PC-9 (cell line): ENCODE results near the gene SLC7A4. TPM values are rescaled to one million over a fixed set of nuclear protein-coding genes. Genes with fewer than 3 reads are reported as not detected.

Experiments used
- BruUV-seq: library from RNA; stranded (reverse); fragments of 400-500 nt; replicated peaks from 2 replicates; lab custom pipeline; 2021; lab: Mats Ljungman, UMichigan
- CTCF ChIA-PET: fragments of 300-600 bp; sonication (Branson Sonifier 250); formaldehyde crosslinking; loops from one replicate; lab custom pipeline; 2022; ENCODE audit warnings: antibody characterized with exemption; lab: Charles Lee
- POLR2A ChIA-PET: fragments of 300-600 bp; sonication (Branson Sonifier 250); formaldehyde crosslinking; loops from one replicate; lab custom pipeline; 2022; ENCODE audit warnings: antibody characterized with exemption; ENCODE audit not compliant: unreplicated experiment; lab: Charles Lee
- DNase-seq, 2 experiments: peaks; one replicate each; pipeline versions ENCODE4 v3.0.0 to v3.0.0-alpha.2; 2015 to 2022; ENCODE audit warnings: mixed read lengths in 1 of 2
- H2AFZ ChIP-seq: fragments of 200-600 bp; sonication (generic); 2 replicates; pipeline ENCODE4 v1.8.1; 2017; ENCODE audit warnings: antibody characterized with exemption
- H3F3A ChIP-seq: fragments of 200-600 bp; sonication (generic); 2 replicates; pipeline ENCODE4 v1.8.1; 2017; ENCODE audit warnings: antibody characterized with exemption, mild to moderate bottlenecking, low read depth; ENCODE audit not compliant: insufficient read depth
- H3K27ac ChIP-seq: fragments of 200-600 bp; sonication (generic); 2 replicates; pipeline ENCODE4 v1.6.1; 2016; ENCODE audit warnings: mixed run types
- H3K27me3 ChIP-seq: fragments of 200-600 bp; sonication (generic); 2 replicates; pipeline ENCODE4 v1.6.1; 2016; ENCODE audit warnings: low read depth, mixed run types; ENCODE audit not compliant: insufficient read depth
- H3K36me3 ChIP-seq: fragments of 200-600 bp; sonication (generic); 2 replicates; pipeline ENCODE4 v1.6.1; 2016; ENCODE audit warnings: low read depth, mixed run types
- H3K4me1 ChIP-seq: fragments of 200-600 bp; sonication (generic); replicated peaks from 2 replicates; pipeline ENCODE4 v1.6.1; 2016; ENCODE audit warnings: mixed run types; ENCODE audit not compliant: insufficient read depth
- H3K4me2 ChIP-seq: fragments of 200-600 bp; sonication (generic); 2 replicates; pipeline ENCODE4 v1.6.1; 2017; ENCODE audit warnings: mixed run types
- H3K4me3 ChIP-seq: fragments of 200-600 bp; sonication (generic); 2 replicates; pipeline ENCODE4 v1.6.1; 2016; ENCODE audit warnings: mixed run types
- H3K79me2 ChIP-seq: fragments of 200-600 bp; sonication (generic); 2 replicates; pipeline ENCODE4 v1.6.1; 2017; ENCODE audit warnings: low read depth, mixed run types
- H3K9me2 ChIP-seq: fragments of 200-600 bp; sonication (generic); 2 replicates; pipeline ENCODE4 v1.8.1; 2017; ENCODE audit warnings: mild to moderate bottlenecking; ENCODE audit not compliant: insufficient read depth
- H3K9me3 ChIP-seq: fragments of 200-600 bp; sonication (generic); 2 replicates; pipeline ENCODE4 v1.8.1; 2016; ENCODE audit warnings: low read depth; ENCODE audit not compliant: insufficient read depth
- H4K20me1 ChIP-seq: fragments of 200-600 bp; sonication (generic); 2 replicates; pipeline ENCODE4 v1.8.1; 2017; ENCODE audit not compliant: insufficient read depth
- CTCF ChIP-seq: fragments of 200-600 bp; sonication (generic); conservative IDR thresholded peaks from 2 replicates; pipeline ENCODE4 v1.6.1; 2017; ENCODE audit warnings: mixed run types, antibody characterized with exemption, mild to moderate bottlenecking, moderate library complexity
- EZH2 ChIP-seq: fragments of 200-600 bp; sonication (generic); IDR thresholded peaks from 2 replicates; pipeline ENCODE4 v1.8.0; 2017; ENCODE audit warnings: antibody characterized with exemption, low read depth
- intact Hi-C: fragments of 100-400 bp; cut with micrococcal nuclease; formaldehyde crosslinking; loops from one replicate; pipeline ENCODE4 v1.10.0; 2022; ENCODE audit not compliant: unreplicated experiment
- total RNA-seq: library from RNA; stranded (reverse); gene quantifications from 2 replicates; pipeline ENCODE4 v1.2.3, GENCODE V29; 2021

Gene SLC7A4
- total RNA-seq, 1 experiment from 2014 or later, result not detected

DNA sequence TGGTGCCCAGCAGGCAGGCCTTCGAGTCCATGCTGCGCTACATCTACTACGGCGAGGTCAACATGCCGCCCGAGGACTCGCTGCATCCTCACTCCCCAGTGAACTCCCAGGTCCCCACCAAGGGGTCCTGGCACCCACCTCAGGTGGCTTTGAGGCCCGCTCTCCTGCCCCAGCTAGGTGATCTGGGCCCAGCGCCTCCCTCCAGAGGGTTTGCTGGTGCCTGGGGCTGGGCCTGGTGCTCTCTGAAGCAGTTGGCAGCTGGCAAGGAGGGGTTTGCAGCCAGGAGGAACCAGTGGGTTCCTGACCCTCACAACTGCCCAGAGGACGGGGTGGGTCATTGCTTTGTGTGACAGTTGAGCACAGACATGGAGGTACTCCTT lies 36.3 kb downstream of the SLC7A4 start:
- Histone ChIP-seq H3K79me2 (peaks cover 11% of the 10 kb centered on the region), H3K36me3 (no peaks in the 10 kb centered on the region), H3K4me2 (no peak overlapping the region), H3K9me3 (no peaks in the 10 kb centered on the region), H3K4me3 (no peak overlapping the region), H2AFZ (no peak overlapping the region), H3F3A (no peaks in the 10 kb centered on the region), H4K20me1 (no peaks in the 10 kb centered on the region), H3K27ac (no peak overlapping the region), H3K27me3 (no peaks in the 10 kb centered on the region), H3K9me2 (no peaks in the 10 kb centered on the region), H3K4me1 (no peaks in the 10 kb centered on the region)
- CTCF ChIA-PET, result interaction anchor here (0.6 kb wide), 1 partner anchor 164 kb away, joined by 4 read pairs; no protein-coding TSS in a partner anchor
- BruUV-seq, result no TSS peak
- no peak for DNase-seq
- intact Hi-C loops, result no loop called here
- POLR2A ChIA-PET, result interaction anchor here (0.6 kb wide), 1 partner anchor 115 kb away, joined by 10 read pairs; no protein-coding TSS in a partner anchor
- no peak for TF ChIP-seq CTCF
- no peak for TF ChIP-seq EZH2

DNA sequence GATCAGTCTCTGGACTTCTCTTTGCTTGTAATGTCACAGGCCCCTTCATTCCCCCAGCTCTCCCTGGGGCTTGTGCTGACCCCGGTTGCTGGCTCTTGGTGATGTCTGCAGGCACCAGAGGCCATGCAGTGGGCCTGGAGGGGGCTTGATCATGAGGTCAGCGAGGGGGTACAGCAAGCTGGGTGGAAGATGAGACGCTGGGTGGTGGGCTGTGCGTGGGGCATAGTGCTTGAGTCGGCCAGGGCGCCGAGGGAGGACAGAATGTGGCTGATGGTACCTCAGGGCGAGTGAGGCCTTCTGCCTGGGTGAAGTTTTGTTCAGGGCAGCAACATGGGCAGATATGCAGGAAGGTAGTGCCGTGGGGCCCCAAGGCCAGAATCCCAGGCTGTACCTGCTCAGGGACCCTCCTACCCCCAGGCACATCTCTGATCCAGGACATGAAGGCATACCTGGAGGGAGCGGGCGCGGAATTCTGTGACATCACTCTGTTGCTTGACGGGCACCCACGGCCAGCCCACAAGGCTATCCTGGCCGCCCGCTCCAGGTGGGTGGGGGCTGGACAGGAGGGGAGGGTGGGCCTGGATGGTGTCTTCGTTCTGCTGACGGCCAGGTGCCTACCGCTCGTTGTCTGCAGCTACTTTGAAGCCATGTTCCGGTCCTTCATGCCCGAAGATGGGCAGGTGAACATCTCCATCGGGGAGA lies 36.9 kb downstream of the SLC7A4 start:
- Histone ChIP-seq H3K4me2 (no peak overlapping the region), H3K79me2 (peaks cover 5% of the 10 kb centered on the region), H3K4me3 (no peak overlapping the region), H3K9me3 (no peaks in the 10 kb centered on the region), H3K4me1 (no peaks in the 10 kb centered on the region), H3K36me3 (no peaks in the 10 kb centered on the region), H2AFZ (no peak overlapping the region), H3K27ac (no peak overlapping the region), H4K20me1 (no peaks in the 10 kb centered on the region), H3F3A (no peaks in the 10 kb centered on the region), H3K27me3 (no peaks in the 10 kb centered on the region), H3K9me2 (no peaks in the 10 kb centered on the region)
- ChIA-PET POLR2A (no interaction called here), CTCF (interaction anchor here (0.6 kb wide), 1 partner anchor 164 kb away, joined by 4 read pairs; no protein-coding TSS in a partner anchor)
- intact Hi-C loops, result no loop called here
- BruUV-seq, result no TSS peak
- TF ChIP-seq CTCF (no peak), EZH2 (no peak)
- no peak for DNase-seq

- no TSS peak for BruUV-seq
Measured at GRCh38 chr22:20994902-20995241, 37.5 kb downstream of the SLC7A4 start.

More at GRCh38 chr22:20994902-20995241, 37.5 kb downstream of the SLC7A4 start:
- intact Hi-C loops, result no loop called here
- POLR2A ChIA-PET, result no interaction called here
- Histone ChIP-seq H4K20me1 (no peaks in the 10 kb centered on the region), H2AFZ (no peak overlapping the region), H3K4me2 (no peak overlapping the region), H3K36me3 (no peaks in the 10 kb centered on the region), H3K9me3 (no peaks in the 10 kb centered on the region), H3K27me3 (no peaks in the 10 kb centered on the region), H3K79me2 (no peaks in the 10 kb centered on the region; the same call in 1 of the 2 replicates), H3K27ac (no peak overlapping the region), H3K4me3 (no peak overlapping the region), H3F3A (no peaks in the 10 kb centered on the region), H3K9me2 (no peaks in the 10 kb centered on the region), H3K4me1 (no peaks in the 10 kb centered on the region)
- no peak for DNase-seq
- TF ChIP-seq EZH2 (no peak), CTCF (no peak)
- CTCF ChIA-PET, result no interaction called here
